Activated CD8-positive, alpha-beta T cell treated with anti-CD3 and anti-CD28 coated beads for 36 hours (primary cell): Measurements from ENCODE around the gene CEP83. TPM values are rescaled to one million over a fixed set of nuclear protein-coding genes. Genes with fewer than 3 reads are reported as not detected.

Experiments
- ATAC-seq: fragments of 200-7000 bp; cut with Tn5 transposase; one replicate; pipeline ENCODE4 v1.10.0; 2021; ENCODE audit warnings: mild to moderate bottlenecking, moderate library complexity
- CTCF ChIA-PET: fragments of 350-600 bp; sonication (Branson Sonifier 250); formaldehyde crosslinking; loops from one replicate; lab custom pipeline; 2021; ENCODE audit warnings: antibody characterized with exemption; lab: Charles Lee
- POLR2A ChIA-PET: fragments of 350-600 bp; sonication (Branson Sonifier 250); formaldehyde crosslinking; loops from one replicate; lab custom pipeline; 2021; ENCODE audit warnings: antibody characterized with exemption; lab: Charles Lee
- DNase-seq: peaks from one replicate; pipeline ENCODE4 v3.0.0-alpha.2; 2020
- H3K27ac Mint-ChIP-seq: one replicate; pipeline ENCODE4 v1.8.0; 2021; ENCODE audit warnings: mild to moderate bottlenecking, mixed read lengths
- H3K27me3 Mint-ChIP-seq: one replicate; pipeline ENCODE4 v1.8.0; 2021; ENCODE audit warnings: mixed read lengths
- H3K36me3 Mint-ChIP-seq: one replicate; pipeline ENCODE4 v1.8.0; 2021; ENCODE audit warnings: low read depth, mixed read lengths
- H3K4me1 Mint-ChIP-seq: one replicate; pipeline ENCODE4 v1.8.0; 2021; ENCODE audit warnings: low read depth, mixed read lengths
- H3K4me3 Mint-ChIP-seq: one replicate; pipeline ENCODE4 v1.8.0; 2021; ENCODE audit warnings: mild to moderate bottlenecking, moderate library complexity, mixed read lengths
- H3K9me3 Mint-ChIP-seq: one replicate; pipeline ENCODE4 v1.8.0; 2021; ENCODE audit warnings: mixed read lengths
- intact Hi-C: fragments of 100-400 bp; cut with micrococcal nuclease; formaldehyde crosslinking; loops from one replicate; pipeline ENCODE4 v1.10.0; 2022
- total RNA-seq, 2 experiments: library from RNA; stranded (reverse); gene quantifications; one replicate each; pipeline ENCODE4 v1.2.3, GENCODE V29; 2021
- TF ChIP-seq, protein P1 (sequence below): fragments of 200-600 bp; IDR thresholded peaks from one replicate; pipeline ENCODE4 v1.8.0; 2022; ENCODE audit warnings: antibody characterized with exemption, mild to moderate bottlenecking

The CEP83 gene
- total RNA-seq, 2 experiments from 2014 or later = 23.5 to 26.5 TPM

GRCh38 chr12:94276725-94277124 is 182.9 kb downstream of the CEP83 start:
- intact Hi-C loops = no loop called here
- POLR2A ChIA-PET = interaction anchor here (0.8 kb wide), 1 partner anchor 110 kb away, joined by 4 read pairs; no protein-coding TSS in a partner anchor
- DNase-seq = no peak
- Mint-ChIP-seq H3K4me1 (peaks cover 8% of the 10 kb centered on the region), H3K9me3 (no peaks in the 10 kb centered on the region), H3K4me3 (no peak overlapping the region), H3K27ac (no peak overlapping the region), H3K27me3 (no peaks in the 10 kb centered on the region), H3K36me3 (peaks cover 10% of the 10 kb centered on the region)
- CTCF ChIA-PET = interaction anchor here (0.7 to 1.0 kb wide), 3 partner anchors 14 to 36 kb away, joined by 3 read pairs; no protein-coding TSS in a partner anchor
- TF ChIP-seq, protein P1, sequence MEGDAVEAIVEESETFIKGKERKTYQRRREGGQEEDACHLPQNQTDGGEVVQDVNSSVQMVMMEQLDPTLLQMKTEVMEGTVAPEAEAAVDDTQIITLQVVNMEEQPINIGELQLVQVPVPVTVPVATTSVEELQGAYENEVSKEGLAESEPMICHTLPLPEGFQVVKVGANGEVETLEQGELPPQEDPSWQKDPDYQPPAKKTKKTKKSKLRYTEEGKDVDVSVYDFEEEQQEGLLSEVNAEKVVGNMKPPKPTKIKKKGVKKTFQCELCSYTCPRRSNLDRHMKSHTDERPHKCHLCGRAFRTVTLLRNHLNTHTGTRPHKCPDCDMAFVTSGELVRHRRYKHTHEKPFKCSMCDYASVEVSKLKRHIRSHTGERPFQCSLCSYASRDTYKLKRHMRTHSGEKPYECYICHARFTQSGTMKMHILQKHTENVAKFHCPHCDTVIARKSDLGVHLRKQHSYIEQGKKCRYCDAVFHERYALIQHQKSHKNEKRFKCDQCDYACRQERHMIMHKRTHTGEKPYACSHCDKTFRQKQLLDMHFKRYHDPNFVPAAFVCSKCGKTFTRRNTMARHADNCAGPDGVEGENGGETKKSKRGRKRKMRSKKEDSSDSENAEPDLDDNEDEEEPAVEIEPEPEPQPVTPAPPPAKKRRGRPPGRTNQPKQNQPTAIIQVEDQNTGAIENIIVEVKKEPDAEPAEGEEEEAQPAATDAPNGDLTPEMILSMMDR = no peak
- ATAC-seq = no peak

- intact Hi-C loops = no loop called here
- POLR2A ChIA-PET = interaction anchor here (3.2 kb wide), 1 partner anchor 11 kb away, joined by 8 read pairs; no protein-coding TSS in a partner anchor
These were observed 186.4 kb downstream of the CEP83 start for GRCh38 chr12:94273272-94273671.

DNA sequence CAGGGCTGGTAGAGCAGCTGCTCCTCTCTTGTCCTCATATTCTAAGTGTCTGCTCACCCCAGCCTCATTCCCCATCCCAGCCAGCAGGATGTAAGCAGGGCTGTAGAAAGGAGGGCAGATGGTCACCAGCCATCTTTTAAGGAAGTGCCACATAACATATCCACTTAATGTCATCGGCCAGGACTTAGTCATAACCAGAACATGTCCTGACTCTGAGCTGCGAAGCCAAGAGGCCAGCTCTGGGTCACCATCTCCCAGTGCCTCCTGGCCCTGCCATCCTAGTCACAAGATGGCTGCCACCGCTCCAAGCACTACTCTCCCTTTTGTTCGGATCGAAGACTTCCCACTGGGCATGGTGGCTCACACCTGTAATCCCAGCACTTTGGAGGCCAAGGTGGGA is 187.4 kb downstream of the CEP83 start:
- intact Hi-C loops = no loop called here
- TF ChIP-seq, protein P1 = no peak
- no peak overlapping the region for H3K4me3 Mint-ChIP-seq
- no peak for ATAC-seq
- no peaks in the 10 kb centered on the region for H3K27me3 Mint-ChIP-seq
- peaks cover 10% of the 10 kb centered on the region for H3K36me3 Mint-ChIP-seq
- DNase-seq = no peak
- no peaks in the 10 kb centered on the region for H3K9me3 Mint-ChIP-seq
- H3K4me1 Mint-ChIP-seq = peaks cover 44% of the 10 kb centered on the region
- H3K27ac Mint-ChIP-seq = no peak overlapping the region
- ChIA-PET POLR2A (interaction anchor here (3.8 kb wide), 1 partner anchor 64 kb away, joined by 12 read pairs; no protein-coding TSS in a partner anchor), CTCF (interaction anchor here (1.5 kb wide), 1 partner anchor 14 kb away, joined by 3 read pairs; no protein-coding TSS in a partner anchor)

More at GRCh38 chr12:94273272-94273671, 186.4 kb downstream of the CEP83 start:
- no peak overlapping the region for H3K27ac Mint-ChIP-seq
- peaks cover 34% of the 10 kb centered on the region for H3K4me1 Mint-ChIP-seq
- TF ChIP-seq, protein P1 = no peak
- no peaks in the 10 kb centered on the region for H3K27me3 Mint-ChIP-seq
- no peaks in the 10 kb centered on the region for H3K9me3 Mint-ChIP-seq
- ATAC-seq (no peak), DNase-seq (no peak)
- CTCF ChIA-PET = interaction anchor here (0.6 to 1.5 kb wide), 2 partner anchors 13 to 35 kb away, joined by 3 read pairs; no protein-coding TSS in a partner anchor
- peaks cover 8% of the 10 kb centered on the region for H3K36me3 Mint-ChIP-seq
- no peak overlapping the region for H3K4me3 Mint-ChIP-seq

DNA sequence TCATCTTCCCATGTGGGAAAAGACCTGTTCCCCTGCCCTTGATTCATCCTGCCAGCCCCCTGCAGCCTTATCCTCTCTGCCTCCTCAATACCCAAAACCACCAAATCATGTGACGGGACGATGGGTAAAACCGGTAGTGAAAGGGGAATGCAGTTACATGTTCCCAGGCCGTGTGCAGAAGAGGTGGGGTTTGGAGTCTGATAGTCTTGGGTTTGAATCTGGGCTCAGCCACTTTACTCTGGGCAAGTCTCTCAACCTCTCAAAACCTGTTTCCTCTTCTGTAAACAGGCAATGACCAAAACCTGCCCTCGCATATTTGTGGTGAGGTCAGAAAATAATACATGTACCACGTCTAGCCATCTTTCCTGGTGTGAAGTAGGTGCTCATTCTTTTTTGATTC is 188.3 kb downstream of the CEP83 start:
- no peak for ATAC-seq
- H3K27ac Mint-ChIP-seq = no peak overlapping the region
- ChIA-PET CTCF (no interaction called here), POLR2A (interaction anchor here (1.5 to 3.8 kb wide), 2 partner anchors 9 to 63 kb away, joined by 10 to 12 read pairs; no protein-coding TSS in a partner anchor)
- H3K9me3 Mint-ChIP-seq = no peaks in the 10 kb centered on the region
- H3K27me3 Mint-ChIP-seq = no peaks in the 10 kb centered on the region
- no peak for DNase-seq
- H3K4me3 Mint-ChIP-seq = no peak overlapping the region
- TF ChIP-seq, protein P1 = no peak
- peaks cover 53% of the 10 kb centered on the region for H3K4me1 Mint-ChIP-seq
- peaks cover 17% of the 10 kb centered on the region for H3K36me3 Mint-ChIP-seq
- intact Hi-C loops = no loop called here

DNA sequence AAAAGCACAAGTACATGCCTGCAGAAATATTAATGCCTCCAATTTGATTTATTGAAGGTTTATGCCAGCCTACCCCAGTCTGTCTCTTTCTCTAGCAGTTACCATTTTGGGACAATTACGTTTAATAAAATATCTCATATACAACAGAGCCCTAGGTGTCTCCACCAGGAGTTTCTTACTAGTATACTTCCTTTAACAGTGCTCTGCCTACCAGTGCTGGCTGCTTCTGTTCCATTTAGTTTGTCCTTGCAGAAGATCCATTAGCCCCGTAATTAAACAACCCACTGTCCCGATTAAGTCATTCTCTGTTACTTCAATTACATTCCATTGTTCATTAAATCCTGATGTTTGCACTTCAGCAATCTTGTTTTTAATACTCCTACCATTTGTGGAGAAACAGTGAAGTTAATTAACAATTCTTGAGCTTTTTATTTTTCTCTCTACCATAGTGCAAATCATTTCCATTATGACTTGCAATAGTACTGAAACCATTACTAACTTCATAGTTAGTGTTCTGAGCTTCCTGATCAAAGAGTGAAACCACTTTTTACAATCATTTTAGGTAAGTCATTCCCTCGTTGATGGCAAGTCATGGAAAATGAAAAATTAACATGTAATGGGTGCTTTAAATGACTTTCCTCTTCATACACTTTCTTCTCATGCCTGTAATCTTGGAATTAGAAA is 190.2 kb downstream of the CEP83 start:
- Mint-ChIP-seq H3K4me3 (no peak overlapping the region), H3K36me3 (peaks cover 29% of the 10 kb centered on the region), H3K27me3 (no peaks in the 10 kb centered on the region), H3K9me3 (no peaks in the 10 kb centered on the region), H3K4me1 (peaks cover 55% of the 10 kb centered on the region), H3K27ac (peak overlapping the region; percentile 56)
- DNase-seq = no peak
- peak; percentile 73 for ATAC-seq
- POLR2A ChIA-PET = interaction anchor here (0.8 to 3.8 kb wide), 8 partner anchors 7 to 120 kb away, joined by 3 to 12 read pairs (median 4); no protein-coding TSS in a partner anchor
- intact Hi-C loops = loop anchor here (10.0 kb wide), 1 partner anchor 95 kb away; no protein-coding TSS in a partner anchor
- TF ChIP-seq, protein P1 = no peak
- CTCF ChIA-PET = interaction anchor here (0.7 to 1.6 kb wide), 6 partner anchors 13 to 190 kb away, joined by 3 to 6 read pairs (median 3); partner anchors contain the start of gene CEP83
